Activated CD8-positive, alpha-beta memory T cell treated with anti-CD3 and anti-CD28 coated beads for 24 hours (primary cell): ENCODE results near the gene TRIM74.
A peak's percentile ranks its signal among the peaks of the same experiment; 100 is the strongest.
"Not testable (repeated sequence)": the region's sequence is repeated elsewhere in the genome, so short reads cannot be mapped to it uniquely, and the experiment has no call there.

Source experiments
- DNase-seq: peaks from one replicate; pipeline ENCODE4 v3.0.0-alpha.2; 2020

TRIM74 gene

DNA sequence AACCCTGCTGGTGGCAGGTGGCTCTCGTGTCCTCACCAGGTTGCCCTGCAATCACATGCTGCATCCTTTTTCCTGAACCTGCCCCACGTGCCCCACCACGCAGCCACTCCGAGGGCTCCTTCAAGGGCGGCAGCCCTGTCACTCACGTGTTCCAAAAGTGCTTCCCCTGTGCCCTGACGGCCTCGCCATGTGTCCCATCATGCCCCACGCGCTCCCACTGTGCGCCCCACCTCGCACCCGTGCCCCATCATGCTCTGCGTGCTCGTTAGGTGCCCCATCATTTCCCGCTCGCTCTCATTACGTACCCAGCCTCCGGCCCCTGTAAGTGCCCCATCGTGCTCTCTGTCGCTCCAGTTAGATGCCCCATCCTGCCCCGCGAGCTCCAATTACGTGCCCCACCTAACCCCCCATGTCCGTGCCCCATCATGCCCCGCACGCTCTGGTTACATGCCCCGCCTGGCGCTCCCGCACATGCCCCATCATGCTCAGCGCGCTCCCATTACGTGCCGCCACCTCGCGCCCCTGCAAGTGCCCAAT, at the start of gene TRIM74:
TRIM74 (minus strand) TSS at position 487 of the 537 bp plus-strand sequence. CDS start 3,309 bp downstream, outside the sequence.
- peak; percentile 46 for DNase-seq

DNA sequence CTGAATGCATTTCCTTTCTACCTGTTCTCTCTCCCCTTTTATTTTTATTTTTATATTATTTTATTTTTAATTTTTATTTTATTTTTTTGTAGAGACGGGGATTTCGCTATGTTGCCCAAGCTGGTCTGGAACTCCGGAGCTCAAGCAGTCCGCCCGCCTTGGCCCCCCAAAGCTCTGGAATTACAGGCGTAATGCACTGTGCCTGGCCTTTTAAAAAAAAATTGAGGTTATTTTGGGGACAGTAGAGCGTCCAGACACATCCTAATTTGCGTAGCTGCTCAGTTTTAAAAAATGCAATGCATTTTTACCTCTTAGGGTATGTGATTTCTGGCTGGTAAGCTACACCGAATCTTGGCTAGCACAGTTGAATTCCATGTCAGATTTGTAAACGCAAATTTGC, 37.2 kb upstream of the TRIM74 start:
- peak; percentile 55 for DNase-seq

DNA sequence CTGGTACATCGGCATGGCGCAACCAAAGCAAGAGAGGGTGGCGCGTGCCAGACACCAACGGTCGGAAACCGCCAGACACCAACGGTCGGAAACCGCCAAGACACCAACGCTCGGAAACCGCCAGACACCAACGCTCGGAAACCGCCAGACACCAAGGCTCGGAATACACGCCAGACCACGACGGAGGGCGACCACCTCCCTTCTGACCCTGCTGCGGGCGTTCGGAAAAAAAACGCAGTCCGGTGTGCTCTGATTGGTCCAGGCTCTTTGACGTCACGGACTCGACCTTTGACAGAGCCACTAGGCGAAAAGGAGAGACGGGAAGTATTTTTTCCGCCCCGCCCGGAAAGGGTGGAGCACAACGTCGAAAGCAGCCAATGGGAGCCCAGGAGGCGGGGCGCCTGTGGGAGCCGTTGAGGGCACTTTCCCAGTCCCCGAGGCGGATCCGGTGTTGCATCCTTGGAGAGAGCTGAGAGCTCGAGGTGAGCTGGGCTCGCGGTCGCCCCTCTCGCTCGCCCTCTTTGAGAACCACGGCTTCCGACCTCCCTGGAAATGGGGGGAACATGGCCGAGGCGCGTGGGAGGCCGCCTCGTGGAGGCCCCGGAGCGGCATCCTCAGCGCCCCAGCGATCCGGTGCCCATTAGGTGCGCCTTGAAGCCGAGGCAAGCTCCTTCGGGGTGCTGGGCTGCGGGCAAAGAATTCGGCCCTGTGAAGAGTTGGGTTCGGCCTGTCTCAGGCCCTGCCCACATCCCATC, 36.6 kb upstream of the TRIM74 start:
- peak; percentile 97 for DNase-seq

DNA sequence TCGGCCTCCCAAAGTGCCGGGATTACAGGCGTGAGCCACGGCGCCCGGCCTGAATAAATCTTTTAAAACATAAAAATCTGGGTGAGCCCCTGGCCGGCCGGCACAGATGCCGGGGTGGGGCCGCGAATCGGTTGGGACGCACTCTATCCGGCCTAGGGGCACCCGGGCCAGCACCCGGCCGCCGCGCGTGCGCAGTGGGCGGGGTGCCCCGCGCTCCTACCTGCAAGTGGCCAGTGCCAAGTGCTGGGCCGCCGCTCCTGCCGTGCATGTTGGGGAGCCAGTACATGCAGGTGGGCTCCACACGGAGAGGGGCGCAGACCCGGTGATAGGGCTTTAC, 36.1 kb upstream of the TRIM74 start:
- DNase-seq = peak; percentile 87

DNA sequence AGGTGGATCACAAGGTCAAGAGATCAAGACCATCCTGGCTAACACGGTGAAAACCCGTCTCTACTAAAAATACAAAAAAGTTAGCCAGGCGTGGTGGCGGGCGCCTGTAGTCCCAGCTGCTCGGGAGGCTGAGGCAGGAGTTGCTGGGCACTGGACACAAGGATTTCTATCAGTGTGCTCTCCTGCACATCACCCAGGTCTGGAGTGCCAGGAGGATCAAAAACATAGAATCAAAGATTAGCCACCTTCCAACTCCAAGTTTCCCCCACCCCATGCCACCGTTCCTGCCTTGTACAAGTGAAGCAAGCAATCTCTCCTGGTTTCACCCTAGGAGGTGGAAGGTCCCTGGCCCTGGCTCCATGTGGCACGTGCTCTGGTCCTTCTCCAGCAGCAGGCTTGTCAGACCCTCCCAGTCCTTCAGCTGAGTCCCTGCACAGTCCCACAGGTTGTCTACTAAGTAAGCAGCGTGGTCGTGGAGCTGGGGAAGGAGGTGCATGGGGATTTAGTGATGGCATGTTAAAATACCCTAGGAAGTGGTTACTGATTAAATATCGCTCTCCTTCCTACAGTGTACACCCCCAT, 28.7 kb upstream of the TRIM74 start:
- not testable (repeated sequence) for DNase-seq

DNA sequence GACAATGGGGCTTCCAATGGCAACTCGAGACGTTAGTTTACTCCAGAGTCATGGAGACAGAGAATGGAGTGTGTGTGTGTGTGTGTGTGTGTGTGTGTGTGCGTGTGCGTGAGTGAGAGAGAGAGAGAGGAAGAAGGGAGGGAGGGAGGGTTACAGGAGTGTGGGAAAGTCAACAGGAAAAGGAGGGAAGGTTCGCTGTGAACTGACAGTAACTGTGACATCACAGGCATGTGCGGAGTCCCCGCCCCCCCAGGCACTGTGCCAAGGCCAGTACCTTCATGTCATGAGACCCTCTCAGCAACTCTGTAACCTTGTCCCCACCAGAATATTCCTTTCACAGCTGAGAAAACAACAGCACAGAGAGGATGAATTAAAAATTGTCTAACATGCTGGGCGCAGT, 28.2 kb upstream of the TRIM74 start:
- DNase-seq = not testable (repeated sequence)

DNA sequence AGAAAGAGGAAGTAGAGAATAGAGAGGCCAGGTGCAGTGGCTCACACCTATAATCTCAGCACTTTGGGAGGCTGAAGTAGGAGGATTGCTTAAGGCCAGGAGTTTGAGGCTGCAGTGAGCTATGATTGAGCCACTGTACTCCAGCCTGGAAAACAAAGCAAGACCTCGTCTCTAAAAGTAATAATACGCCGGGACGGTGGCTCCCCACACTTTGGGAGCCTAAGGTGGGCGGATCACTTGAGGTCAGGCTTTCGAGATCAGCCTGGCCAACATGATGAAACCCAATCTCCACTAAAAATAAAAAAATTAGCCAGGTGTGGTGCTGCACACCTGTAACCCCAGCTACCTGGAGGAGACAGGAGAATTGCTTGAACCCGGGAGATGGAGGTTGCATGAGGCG, 26.2 kb upstream of the TRIM74 start:
- DNase-seq = not testable (repeated sequence)

DNA sequence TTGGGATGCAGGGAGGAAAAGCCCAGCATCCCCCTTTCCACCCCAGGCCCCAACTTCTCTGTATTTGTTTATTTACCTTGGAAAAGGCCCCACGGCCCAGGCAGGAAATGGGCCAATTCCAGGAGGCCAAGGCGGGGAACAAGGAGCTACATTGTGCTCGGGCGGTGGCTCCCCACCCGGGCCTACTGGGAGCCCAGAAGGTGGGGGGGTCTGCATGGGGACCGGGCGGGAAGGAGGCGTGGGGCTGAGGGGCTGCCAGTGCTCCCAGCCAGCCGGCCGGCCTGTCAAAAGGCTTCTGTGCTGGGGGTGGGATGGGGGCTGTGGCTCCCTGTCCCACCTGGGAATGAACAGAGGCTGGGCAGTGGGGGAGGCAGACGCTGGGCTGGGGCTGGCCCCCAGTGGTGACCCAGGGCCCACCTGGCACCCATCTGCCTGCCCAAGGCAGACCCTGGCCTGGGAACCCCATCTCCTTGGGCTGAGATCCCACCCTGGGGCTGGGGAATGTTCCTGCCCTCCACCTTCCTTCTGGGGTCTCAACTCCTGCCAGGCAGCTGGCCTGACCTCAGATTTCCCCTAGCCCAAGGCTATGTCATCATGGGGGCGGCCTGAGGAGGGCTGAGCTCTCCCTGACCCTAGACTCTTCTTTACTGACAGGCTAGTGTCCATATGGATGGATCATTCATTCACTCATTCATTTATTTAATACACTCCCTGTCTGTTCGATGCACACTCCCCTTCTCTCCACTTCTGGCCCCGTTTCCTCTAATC, 21.1 kb upstream of the TRIM74 start:
- peak; percentile 55 for DNase-seq

DNA sequence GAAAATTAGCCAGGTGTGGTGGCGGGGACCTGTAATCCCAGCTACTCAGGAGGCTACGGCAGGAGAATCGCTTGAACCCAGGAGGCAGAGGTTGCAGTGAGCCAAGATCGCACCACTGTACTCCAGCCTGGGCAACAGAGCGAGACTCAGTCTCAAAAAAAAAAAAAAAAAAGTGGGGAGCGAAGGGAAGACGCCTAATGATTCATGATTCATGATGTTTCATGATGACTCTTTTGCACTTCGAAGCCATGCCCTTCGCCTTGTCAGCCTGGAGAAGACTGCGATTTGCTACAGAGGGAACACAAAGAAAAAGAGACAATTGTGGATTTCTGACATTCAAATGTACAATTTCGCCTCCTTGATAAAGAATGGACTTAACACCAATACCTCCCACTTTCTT, 12.8 kb upstream of the TRIM74 start:
- DNase-seq = not testable (repeated sequence)

DNA sequence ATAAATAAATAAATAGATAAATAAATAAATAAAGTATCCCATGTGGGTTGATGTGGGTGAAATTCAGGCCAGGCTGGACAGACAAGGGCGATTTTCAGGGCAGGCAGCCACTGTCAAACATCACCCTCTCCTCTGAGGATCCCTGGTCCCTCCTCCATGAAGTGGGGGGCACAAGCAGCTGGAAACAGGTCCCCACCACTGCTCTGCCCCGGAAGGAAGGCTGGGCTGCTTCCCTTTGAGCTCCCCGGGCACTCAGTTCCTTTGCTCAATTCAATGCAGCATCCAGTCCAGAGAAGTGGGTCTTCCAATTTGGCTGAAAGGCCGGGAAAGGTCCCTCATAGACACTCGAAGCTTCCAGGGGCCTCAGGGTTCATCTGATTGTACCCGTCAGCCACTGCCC, 11.1 kb upstream of the TRIM74 start:
- DNase-seq = not testable (repeated sequence)

DNA sequence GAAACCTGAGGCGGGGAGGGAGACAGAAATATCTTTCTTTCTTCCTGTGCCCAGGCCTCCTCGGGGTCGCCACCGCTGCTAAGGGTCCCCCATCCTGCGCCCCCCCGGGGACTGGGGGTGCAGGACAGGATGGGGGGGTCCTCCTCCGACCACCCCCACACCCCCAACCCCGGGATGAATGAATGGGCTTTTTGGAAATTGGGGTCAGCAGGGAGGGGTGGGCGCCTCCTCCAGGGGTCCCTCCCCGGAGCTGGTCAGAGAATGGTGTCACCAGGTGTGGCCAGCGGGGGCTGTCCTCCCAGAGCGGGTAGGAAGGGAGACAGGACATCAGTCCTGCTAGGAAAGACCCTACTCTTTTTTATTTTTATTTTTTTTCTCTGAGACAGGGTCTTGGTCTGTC, 7.2 kb upstream of the TRIM74 start:
- not testable (repeated sequence) for DNase-seq

DNA sequence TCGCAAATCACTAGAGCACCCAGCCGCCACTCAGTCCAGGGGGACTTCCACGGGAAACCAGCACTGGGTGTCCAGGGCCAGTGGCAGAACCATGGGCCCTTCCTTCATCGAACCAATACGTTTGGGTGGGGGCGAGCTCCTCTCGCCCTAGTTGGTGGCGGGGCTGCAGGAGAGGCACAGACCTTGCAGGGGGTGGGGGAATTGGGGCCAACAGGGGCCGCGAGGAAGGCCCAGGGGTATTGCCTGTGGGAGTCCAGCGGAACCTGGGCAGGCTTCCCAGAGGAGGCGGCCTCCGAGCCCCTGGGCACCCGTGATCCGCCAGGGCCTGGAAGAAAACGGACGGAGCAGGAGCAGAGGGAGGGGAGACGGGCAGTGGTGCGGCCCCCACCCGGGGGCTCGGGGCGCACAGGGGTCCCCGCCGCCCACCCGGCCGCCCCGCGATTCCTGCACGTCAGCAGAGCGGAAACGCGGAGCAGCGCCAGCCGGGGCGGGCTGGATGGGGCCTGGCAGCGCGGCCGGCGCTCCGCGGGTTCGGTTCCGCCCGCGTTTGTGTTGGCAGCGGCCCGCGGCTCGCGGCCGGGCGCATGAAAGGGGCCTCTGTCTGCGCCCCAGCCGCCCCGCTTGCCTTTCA, 6.5 kb upstream of the TRIM74 start:
- DNase-seq = peak; percentile 54

DNA sequence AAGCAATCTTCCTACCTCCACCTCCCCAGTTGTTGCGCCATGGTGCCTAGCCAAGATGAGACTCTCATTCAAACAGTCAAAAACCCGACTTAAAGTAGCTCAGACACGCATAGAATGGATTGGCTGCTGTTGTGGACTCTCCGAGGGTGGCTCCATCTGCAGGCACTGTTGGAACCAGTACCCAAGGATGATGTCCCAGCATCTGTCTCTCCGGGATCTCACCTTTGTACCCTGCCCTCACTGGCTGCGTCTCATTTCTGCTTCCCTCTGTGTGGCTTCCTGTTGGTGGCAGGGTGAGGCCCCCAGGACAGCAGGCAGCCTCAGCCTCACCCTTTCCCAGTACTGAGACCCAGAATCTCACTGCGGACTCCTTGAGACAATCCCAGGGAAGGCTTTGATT, 5.5 kb upstream of the TRIM74 start:
- DNase-seq = not testable (repeated sequence)

DNA sequence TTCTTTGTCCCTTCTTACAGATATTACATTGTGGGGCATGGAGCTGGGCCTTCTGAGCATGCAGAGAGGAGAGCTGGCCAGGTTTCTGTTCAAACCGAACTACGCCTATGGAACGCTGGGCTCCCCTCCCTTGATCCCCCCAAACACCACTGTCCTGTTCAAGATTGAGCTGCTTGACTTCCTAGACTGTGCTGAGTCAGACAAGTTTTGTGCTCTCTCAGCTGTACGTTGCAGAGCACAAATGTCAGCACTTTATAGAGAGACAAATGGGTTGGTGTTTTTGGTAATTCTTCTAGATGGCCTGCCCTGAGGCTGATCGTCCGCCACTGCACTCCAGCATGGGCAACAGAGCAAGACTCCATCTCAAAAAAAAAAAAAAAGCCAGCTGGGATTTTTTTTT, 2.2 kb upstream of the TRIM74 start:
- DNase-seq = not testable (repeated sequence)

DNA sequence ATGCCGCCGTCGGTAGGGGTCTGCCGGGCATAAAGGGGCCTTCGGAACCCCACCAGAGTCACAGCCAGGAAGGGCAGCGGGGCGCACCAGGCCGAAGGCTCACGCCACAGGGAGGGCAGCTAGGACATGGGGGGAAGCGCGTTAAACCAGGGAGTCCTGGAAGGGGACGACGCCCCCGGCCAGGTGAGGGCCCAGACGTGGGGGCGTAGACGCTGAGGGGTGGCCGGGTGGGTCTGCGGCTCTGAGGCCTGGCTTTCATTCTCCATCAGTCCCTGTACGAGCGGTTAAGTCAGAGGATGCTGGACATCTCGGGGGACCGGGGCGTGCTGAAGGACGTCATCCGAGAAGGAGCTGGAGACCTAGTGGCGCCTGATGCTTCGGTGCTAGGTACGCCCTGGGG, 422 bp upstream of the TRIM74 start:
- DNase-seq = not testable (repeated sequence)

DNA sequence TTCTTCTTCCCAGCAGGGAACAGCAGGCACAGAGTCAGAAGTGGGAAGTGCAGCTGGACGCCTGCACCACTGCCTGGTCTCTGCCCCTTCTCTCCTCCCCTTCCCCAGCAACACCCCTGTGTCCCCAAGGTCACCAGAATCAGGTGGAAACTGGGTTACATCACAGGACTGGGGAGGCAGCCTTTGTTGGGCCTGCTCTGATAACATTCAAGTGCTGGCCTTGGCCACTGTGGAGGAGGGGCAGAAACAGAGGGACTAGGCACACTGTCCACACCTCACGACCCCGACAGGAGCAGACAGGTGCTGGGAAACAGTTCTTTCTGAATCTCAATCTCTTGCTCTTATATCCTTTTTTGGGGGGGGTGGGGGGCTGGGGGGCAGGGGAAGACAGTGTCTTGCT, 2.4 kb downstream of the TRIM74 start:
- peak; percentile 55 for DNase-seq

DNA sequence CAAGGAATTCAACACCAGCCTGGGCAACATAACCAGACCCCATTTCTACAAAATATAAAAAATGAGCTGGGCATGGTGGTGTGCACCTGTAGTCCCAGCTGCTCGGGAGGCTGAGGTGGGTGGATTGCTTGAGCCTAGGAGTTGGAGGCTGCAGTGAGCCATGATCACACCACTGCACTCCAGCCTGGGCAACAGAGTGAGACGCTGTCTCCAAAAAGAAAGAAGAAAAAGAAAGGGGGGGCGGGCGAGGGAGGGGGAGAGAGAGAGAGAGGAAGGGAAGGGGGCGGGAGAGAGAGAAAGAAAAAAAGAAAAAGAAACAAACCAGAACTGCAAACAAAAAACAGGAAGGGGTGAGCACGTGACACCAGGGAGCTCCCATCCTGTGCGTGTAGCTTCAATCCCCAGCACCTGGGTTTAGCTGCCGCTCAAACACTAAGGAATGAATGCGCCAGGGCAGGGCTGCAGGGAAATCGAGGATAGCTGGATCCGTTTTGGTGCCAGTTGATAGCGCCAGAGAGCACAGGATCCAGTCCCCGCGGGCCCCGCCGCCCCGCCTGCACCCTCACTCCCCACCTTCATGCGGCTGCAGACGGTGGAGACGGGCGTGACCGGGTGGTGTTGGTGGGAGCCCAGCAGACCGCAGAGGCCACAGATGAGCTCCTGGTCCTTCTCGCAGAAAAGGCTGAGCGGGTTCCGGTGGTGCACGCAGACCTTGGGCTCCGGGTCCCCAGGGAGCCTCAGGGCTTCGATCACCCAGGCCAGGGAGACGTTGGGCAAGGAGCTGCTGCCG, 3.9 kb downstream of the TRIM74 start:
- DNase-seq = not testable (repeated sequence)

DNA sequence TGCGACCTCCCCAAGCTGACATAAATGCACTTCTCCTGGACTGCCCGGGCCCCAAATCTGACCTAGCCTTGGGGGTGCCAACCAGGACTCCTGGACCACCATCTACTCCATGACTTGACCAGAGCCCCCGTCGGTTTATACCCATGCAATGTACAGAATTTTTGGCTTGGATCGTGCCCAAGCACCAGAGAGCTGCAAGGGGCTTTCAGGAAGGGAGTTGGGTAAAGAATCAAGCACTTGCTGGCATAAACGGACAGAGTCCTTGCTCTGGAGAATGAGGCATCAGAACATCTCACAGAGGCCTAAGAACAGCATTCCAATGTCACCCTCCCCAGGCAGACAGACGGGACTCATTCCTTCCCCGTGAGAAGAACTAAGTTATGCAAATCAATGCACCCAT, 6.2 kb downstream of the TRIM74 start:
- not testable (repeated sequence) for DNase-seq

DNA sequence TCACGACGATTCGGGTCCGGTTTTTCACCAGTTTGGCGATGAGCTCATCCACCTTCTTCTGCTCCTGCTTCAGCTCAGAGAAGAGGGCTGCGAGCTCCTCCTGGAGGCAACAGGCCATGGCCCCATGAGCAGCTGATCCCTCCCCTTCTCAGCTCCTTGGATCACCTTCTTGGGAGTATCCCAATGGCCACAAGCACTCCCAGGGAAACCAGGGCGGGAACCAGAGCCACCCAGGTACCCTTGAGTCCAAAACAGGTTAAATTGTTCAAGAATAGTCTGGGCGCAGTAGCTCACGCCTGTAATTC, 8.0 kb downstream of the TRIM74 start:
- DNase-seq = not testable (repeated sequence)

DNA sequence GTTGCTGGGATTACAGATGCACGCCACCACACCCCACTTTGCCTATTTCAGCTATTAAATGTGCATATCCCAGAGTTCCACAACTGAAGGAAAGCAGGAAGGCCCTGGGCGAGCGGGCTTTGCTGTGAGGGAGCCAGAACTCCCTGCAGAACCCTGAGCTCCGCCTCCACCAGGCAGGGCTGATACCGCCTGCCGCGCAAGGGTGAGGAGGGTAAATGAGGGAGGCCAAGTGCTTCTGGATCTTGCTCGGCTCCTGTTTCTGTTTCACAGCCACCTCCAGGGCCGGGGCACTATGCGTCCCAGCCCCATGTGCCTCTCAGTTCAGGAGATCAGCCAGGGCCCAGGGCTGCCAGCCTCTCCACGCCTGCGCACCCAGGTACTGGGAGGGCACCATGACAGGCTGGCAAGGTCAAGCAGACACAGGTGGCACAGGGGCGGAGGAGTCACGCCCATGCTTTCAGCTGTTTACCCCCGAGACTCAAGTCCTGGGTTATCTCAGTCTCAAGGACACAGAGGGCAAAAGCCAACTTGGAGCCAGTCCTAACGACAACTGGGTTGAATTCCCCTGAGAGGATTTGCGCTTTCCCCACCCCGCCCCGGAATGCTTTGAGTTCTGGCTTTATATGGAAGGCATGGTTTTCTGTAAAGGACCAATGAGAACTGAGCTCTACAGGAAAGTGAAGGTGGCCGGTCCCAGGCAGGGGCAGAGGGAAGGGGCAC, 8.5 kb downstream of the TRIM74 start:
- not testable (repeated sequence) for DNase-seq

DNA sequence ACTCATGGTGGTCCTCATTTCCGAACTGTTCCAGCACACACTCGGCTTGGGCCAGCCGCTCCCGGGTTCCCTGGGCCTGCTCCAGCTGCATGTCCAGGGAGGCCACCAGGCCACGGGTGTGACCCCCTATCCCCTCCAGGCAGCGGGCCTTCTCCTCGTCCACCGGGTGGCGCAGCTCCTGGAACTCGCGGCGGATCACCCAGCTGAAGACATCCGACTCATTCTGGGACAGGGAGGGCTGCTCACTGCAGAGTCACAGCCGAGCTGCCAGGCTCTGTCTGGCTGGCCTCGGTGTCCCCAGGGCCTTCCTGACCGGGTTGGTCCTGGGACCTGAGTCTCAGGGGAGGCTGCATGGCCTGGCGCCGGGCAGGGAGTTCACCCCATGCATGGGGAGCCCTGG, 9.2 kb downstream of the TRIM74 start:
- DNase-seq = not testable (repeated sequence)
